ENCODE results near the gene EDN2.
A peak's percentile ranks its signal among the peaks of the same experiment; 100 is the strongest.

EDN2 gene

GRCh38 chr1:41516168-41517061 is 31.9 kb upstream of the EDN2 start:
- peak; percentile 54 to 61 for DNase-seq

DNA sequence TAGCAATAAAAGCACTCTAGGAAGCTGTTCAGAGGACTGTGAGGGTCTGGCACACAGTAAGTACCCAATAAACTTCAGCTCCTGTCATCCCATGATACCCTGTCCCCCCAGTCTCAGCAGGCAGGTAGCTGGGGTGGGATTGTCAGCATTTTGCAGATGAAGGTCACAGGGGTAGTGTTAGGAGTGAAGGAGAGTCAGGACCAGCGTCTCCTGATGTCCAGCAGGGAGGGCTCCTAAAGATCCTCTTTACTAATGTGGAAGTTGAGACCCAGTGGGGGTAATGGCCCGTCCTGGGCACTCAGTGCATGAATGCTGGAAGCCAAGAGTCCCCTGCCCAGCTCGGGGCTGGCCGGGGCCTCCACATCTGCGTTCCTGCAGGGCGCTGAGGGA is 31.3 kb upstream of the EDN2 start:
- DNase-seq, result no peak

GRCh38 chr1:41515131-41515678 is 30.7 kb upstream of the EDN2 start:
- no peak for DNase-seq

DNA sequence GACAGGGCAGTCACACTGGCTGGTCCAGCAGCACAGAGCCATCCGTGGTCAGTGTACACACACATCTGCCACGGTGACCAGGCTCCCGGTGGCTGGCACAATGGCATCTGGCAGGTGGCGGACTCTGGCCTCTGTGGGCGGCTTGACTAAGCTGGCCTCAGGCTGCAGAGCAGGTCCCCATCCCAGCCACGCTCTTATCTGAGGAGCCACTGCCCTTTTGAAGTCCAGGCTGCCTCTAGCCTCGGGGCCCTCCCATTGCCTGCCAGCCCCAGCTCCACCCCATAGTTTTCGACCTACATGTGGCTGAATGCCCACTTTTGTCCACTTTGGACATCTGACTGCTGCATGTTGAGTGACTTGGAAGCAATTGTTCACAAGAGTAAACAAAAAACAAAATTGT is 29.9 kb upstream of the EDN2 start:
- DNase-seq, result no peak

- no peak for DNase-seq
Observed at GRCh38 chr1:41513383-41513735, 28.9 kb upstream of the EDN2 start.

DNA sequence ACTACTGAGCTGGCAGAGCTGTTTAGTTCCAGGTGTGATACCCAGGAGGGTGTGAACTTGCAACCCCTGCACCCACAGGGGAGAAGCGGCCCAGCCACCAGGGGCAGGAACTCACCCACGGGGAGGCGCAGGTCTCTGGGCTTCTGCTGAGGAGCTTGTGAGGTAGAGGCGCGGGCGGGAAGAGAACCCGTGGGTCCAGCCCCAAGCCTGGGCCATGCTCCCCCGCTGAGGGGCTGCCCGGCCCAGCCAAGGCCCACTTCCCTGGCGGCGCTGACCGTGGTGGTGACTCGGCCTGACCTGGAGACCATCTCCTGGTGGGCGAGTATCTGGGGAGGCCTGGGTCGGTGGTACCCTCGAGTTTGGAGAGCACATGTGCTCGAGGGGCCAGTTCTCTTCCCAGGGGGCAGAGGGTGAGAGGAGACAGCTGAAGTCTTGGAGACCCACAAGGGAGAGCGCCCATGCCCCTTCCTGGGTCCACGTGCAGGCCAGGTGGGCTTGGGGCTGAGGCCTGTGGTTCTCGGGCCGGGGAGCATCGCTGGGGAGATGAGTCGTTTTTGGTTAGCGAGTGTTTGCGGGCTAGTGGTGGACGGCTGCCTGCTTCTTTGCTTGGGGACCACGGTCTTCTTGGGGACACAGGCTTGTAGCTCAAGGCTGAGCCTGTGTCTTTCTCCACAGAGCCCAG is 28.4 kb upstream of the EDN2 start:
- no peak for DNase-seq

DNA sequence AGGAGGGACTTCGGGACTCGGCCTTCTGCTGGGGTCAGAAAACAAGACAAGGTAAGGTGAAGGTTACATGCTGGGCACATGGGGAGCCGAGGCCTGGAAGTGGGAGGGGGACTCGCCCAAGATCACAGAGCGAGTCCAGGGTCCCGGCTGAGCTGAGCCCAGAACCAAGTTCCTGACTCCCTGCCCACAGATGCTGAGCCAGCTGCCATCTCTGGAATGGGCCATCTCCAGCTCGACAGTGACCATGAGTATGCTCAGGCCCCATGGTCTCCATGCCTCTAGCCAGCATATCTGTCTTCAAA is 26.7 kb upstream of the EDN2 start:
- DNase-seq, result no peak

DNA sequence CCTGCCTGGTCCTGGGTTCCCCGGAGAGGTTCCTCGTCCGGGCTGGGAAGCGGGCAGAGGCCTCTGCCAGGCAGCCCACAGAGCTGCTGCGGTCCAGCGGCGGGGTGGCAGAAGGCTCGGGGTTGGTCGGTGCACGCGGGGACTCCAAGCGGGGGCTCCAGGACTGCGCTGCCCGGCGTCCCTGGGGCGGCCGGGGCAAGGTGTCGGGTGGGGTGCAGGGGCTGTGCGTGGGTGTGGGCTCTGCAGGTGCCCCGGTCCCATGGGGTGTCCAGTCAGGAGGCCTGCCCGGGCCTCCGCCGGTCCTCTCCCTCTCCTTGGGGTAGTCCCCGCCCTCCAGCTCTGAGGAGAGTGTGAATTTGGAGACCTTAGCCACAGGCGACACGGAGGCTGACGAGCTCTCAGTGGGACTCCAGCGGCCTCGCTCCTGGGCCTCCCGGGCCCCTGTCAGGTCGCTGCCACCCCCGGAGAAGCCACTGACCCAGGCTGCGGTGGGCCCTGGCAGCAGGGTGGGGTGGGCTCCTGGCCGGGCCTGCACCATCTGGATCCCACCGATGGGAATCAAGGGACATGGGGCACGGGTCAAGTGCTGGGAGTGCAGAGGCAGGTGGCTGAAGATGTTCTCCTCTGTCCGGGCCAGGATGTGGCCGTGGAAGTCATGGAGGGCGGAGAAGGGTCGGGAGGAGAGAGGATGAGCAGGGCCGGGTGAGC is 26.2 kb upstream of the EDN2 start:
- no peak for DNase-seq

DNA sequence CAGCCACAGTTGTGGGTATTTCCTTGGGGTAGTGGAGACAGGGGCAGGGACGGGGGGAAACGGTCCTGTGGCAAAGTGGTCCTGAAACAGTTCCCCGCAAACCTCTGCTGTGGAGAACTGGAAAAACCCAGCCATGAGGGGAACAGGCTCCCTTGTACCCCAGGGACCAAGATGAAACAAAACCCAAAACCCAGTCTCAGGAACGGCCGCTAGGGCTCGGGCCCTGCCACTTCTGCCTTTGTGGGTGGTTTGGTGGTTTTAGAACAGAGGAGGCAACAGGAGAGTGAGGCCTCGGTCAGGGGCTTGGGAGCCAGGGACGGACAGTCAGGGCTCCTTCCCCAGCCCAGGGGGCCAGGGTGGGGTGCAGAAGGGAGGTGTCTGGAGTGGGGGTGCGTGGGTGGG is 24.8 kb upstream of the EDN2 start:
- no peak for DNase-seq

GRCh38 chr1:41508290-41508689 is 23.8 kb upstream of the EDN2 start:
- no peak for DNase-seq

GRCh38 chr1:41507836-41508235 is 23.4 kb upstream of the EDN2 start:
- DNase-seq, result no peak

GRCh38 chr1:41507110-41507720 is 22.7 kb upstream of the EDN2 start:
- DNase-seq, result no peak

DNA sequence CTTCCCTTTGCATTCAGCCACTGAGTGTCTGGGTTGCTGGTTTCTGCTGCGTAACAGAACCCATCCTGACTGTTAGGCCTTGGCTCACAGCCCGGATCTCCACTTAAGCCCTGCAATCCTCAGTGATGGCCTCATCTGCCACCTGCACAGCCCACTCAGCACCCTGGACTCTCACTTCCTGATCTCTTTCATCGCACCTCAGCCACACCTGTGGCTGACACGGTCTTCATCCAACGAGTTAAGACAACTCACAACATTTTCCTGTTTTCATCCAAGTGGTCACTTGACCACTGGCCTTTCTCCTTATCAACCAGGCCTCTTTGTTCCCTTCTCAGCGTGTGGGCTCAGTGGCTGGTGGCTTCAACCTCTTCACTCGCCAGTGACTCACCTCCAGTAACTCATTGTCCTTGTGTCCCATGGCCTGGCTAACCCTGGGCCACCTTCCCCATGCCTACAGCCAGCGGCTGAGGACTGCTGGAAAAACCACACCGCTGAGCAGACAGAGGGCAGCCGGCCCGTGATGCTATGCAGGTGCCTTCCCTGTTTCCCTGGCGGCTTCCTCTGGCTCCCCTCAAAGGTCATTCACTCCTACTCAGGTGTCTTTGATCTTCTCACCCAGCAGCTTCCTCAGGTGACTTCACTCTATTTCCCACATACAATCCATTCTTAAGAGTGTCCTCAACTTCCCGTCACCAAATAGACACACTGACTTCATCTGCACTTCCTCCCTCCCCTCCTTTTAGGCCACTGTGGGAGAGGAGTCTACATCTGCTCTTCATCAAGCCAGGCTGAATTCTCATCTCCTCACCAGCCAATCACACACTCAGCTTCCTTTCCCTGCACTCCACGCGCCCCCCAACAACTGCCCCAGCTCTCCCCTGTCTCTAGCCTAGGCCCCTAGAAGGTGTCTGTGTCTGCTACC is 19.9 kb upstream of the EDN2 start:
- no peak for DNase-seq

GRCh38 chr1:41503538-41504113 is 19.1 kb upstream of the EDN2 start:
- no peak for DNase-seq

- DNase-seq, result no peak
Observed at GRCh38 chr1:41502912-41503311, 18.4 kb upstream of the EDN2 start.

GRCh38 chr1:41501581-41501980 is 17.1 kb upstream of the EDN2 start:
- no peak for DNase-seq

DNA sequence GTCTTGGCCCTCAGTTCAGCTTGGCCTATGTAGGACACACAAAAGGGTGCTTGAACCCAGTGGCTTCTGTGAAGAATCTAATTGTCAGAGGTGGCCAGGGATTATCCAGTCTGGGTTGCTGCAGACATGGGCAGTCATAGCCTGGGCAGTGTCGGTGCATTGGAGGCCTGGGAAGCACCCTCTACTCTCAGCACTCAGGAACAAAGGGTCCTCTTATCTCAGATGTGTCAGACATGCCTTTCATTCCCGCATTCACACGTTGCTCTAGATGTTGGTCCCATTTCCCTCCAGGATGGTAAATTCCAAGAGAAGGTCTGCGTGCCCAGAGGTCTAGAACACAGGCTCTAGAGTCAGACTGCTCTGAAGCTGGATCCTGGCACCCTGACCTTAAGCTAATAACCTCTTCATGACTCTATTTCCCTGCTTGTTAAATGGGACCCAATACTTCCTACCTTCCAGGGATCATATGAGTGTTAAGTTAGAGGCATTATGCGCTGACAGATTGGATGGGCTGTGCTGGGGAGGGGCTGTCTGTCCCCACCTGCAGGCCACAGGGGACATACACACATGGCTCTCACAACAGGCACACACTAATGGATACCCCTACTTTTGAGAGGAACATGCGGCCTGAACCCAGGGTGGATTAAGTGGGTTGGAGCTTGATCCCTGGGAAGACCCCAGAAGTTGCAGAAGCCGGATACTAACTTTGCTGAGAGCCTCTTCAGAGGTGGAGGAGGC is 16.5 kb upstream of the EDN2 start:
- no peak for DNase-seq

GRCh38 chr1:41500378-41500777 is 15.9 kb upstream of the EDN2 start:
- DNase-seq, result no peak

- no peak for DNase-seq
Observed at GRCh38 chr1:41499591-41499990, 15.1 kb upstream of the EDN2 start.

- DNase-seq, result no peak
Observed at GRCh38 chr1:41498804-41499203, 14.3 kb upstream of the EDN2 start.

GRCh38 chr1:41498391-41498790 is 13.9 kb upstream of the EDN2 start:
- DNase-seq, result no peak

All from activated CD4-positive, alpha-beta T cell treated with anti-CD3 and anti-CD28 coated beads for 4 hours (primary cell).